Activated T-cell treated with anti-CD3 and anti-CD28 coated beads for 4 hours (primary cell): ENCODE measurements around the gene TEX2.

Source experiments
- DNase-seq: peaks from one replicate; pipeline ENCODE4 v3.0.0-alpha.2; 2020

Gene TEX2, protein sequence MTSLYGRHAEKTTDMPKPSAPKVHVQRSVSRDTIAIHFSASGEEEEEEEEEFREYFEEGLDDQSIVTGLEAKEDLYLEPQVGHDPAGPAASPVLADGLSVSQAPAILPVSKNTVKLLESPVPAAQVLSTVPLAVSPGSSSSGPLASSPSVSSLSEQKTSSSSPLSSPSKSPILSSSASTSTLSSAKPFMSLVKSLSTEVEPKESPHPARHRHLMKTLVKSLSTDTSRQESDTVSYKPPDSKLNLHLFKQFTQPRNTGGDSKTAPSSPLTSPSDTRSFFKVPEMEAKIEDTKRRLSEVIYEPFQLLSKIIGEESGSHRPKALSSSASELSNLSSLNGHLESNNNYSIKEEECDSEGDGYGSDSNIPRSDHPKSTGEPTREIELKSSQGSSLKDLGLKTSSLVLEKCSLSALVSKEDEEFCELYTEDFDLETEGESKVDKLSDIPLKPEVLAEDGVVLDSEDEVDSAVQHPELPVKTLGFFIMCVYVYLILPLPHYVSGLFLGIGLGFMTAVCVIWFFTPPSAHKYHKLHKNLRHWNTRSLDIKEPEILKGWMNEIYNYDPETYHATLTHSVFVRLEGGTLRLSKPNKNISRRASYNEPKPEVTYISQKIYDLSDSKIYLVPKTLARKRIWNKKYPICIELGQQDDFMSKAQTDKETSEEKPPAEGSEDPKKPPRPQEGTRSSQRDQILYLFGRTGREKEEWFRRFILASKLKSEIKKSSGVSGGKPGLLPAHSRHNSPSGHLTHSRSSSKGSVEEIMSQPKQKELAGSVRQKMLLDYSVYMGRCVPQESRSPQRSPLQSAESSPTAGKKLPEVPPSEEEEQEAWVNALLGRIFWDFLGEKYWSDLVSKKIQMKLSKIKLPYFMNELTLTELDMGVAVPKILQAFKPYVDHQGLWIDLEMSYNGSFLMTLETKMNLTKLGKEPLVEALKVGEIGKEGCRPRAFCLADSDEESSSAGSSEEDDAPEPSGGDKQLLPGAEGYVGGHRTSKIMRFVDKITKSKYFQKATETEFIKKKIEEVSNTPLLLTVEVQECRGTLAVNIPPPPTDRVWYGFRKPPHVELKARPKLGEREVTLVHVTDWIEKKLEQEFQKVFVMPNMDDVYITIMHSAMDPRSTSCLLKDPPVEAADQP

DNA sequence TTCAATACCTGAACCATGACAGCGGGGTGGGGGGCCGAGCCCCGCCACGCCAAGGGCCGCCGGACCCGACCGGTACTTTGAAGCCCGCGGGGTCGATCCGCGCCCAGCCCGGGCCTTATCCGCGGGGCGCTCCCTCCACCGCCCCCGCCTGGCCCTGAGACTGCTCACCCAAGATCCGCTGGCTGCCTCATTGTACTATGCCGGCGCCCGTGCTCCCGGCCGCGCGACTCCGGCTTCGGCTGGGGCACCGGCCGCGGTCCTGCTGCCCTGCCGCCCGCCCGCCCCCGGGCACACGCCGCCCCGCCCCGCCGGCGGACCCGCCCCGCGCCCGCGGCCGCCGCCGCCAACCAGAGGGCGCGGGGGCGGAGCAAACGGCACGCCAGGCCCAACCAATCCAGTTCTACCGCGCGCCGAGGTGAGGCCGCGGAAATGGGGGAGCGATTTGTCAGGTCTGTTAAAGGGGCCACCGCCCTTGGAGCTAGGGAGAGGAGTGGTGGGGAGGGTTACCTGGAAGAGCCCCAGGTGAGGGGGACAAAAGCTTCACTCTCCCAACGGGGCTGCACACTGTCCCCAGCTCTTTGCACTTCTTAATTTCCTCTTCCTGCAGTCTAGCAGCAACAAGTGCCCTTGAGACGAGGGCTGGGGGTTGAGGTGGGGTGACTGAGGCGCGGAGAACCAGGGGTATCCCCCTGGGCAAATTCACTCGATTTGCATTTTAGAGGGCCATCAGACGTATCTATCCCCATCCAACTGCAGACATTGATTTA, at the start of gene TEX2:
Gene TEX2 (minus strand): TSS at position 261 of the 767 bp plus-strand sequence. CDS start 49,043 bp downstream, outside the sequence.
- DNase-seq: peak; percentile 85

DNA sequence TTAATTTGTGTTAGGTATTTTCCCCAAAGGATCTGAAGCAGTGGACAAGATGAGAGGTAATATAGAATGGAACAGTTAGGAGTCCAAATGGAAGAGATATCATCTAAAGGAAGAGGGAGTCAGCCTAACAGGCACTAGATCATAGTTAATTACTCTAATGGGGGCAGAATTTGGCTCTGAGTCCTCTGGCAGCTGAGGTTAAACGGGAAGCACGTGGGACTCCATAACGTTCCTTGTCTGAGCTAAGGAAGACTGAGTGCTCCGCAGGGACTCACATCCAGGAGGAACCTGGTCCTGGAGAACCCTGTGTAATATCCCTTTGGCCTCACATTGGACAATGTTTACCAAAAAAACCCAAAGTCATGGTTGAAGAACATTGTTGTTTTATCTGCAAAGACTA, 46.6 kb upstream of the TEX2 start:
- DNase-seq: no peak

DNA sequence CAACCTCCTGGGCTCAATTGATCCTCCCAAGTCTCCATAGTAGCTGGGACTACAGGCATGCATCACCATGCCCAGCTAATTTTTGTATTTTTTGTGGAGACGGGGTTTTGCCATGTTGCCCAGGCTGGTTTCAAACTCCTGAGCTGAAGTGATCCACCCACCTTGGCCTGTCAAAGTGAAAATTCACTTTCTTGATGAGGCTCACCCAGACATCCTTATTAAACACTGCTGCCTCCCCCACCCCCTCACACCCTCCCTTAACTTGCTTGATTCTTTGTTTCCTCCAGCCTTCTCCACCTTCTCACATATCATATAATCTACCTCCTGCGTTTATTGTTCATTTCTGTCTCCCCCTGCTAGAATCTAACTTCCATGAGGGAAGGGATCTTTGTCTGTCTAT, 46.0 kb upstream of the TEX2 start:
- DNase-seq: no peak

DNA sequence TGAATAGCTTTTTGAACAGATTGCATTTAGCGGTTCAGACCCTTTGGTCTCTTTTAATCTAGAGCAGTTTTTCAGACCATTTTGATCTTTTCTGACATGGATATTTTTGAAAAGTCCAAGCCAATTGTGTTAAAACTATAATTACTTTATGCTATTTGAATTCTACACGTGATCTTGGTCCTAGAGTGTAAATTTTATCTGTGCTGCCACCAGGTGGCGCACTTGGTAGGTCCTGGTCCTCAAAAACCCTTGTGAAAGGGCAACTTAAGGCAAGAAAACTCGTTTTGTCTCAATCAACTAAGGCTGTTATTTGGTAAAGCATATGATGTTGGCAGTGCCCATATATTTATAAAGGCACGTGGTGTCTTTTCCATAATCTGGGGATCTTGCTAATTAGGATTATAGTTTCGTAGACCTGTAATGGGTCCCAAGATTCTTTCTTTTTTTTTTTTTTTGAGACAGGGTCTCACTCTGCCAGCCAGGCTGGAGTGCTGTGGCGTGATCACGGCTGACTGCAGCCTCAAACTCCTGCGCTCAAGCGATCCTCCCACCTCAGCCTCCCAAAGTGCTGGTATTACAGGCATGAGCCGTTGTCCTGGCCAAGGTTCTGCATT, 43.9 kb upstream of the TEX2 start:
- peak; percentile 51 for DNase-seq

DNA sequence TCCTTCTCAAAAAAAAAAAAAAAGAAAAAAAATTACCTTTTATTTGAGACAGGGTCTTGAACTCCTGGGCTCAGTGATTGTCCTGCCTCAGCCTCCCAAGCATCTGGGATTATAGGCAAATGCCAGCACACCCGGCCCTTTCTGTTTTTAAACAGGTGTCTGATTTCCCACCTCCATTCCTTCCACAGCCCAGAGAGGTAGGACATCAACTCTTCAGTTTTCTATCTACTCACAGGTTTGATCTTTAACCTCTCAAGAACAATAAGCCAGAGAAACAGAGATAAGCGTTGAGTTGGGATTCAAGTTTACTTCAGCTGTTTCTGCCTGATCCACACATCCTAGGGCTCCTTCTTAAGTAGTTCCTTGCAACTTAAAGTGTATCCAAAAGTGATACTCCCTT, 41.5 kb upstream of the TEX2 start:
- DNase-seq: no peak

DNA sequence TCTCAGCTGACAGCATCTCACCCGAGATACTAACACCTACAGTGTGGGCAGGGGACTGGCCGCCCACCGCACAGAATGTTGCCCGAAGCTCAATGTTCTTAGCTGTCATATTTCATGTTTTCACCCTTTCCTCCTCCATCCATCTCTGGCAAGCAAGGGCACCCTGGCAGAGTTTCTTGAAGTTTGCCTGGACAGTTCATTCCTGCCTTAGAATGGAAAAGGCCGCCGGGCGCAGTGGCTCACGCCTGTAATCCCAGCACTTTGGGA, 37.6 kb upstream of the TEX2 start:
- no peak for DNase-seq

DNA sequence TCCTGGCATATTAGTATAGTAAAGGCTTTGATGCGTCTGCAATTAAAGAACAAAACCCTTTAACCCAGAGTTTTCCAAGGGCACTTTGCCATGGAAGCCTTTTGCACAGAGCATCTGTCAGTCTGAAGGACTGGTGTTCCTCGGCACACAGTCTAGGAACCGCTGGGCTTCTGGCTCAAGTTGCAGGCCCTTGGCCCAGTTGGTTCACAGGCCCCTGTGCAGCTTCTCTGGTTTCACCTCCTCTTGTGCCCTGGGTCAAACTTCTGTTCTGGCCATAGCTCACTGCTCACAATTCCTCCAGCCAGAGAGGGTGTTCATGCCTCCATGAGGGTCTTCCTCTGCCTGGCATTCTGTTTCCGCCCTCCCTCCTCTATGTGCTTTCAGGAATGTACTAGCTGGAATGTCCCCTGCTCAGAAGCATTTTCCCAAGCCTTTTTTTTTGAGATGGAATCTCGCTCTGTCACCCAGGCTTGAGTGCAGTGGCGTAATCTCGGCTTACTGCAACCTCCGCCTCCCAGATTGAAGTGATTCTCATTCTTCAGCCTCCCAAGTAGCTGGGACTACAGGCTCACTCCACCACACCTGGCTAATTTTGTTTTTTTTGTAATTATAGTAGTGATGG, 34.5 kb upstream of the TEX2 start:
- no peak for DNase-seq

DNA sequence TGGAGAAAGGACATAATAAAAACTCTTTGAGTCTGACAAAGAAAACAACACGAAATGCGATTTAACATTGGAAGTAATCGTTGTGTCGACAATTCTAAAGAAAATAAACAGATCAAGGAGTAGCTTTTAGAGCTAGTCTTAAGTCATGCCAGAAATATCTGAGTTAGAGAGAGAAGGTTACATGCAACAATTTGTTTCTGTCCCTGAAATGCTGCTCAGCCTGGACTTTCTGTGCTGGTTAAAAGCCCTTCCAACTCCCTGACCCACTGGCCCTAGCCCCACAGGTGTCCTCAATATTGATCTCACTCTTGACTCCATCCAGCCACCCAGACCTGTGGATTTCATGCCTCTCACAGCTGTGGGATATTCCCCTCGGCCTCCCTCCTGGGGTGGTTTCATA, 33.2 kb upstream of the TEX2 start:
- DNase-seq: no peak

DNA sequence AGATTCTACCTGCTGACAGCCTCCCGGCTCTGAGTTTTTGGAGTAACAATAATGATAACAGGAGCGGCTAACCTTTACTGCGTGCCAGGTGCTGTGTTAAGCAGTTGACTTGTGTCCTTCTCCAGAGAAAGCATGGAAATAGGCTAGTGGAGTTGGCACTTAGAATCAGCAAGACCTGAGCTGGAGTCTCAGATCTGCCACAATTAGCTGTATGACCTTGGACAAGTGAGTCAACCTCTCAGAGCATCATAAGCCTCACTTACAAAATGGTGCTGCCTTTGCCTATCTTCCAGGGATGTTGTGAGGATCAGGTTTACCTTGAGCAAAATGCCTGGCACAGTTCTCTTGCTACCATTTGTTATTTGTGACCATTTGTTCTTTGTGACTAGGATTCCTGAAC, 32.1 kb upstream of the TEX2 start:
- no peak for DNase-seq

DNA sequence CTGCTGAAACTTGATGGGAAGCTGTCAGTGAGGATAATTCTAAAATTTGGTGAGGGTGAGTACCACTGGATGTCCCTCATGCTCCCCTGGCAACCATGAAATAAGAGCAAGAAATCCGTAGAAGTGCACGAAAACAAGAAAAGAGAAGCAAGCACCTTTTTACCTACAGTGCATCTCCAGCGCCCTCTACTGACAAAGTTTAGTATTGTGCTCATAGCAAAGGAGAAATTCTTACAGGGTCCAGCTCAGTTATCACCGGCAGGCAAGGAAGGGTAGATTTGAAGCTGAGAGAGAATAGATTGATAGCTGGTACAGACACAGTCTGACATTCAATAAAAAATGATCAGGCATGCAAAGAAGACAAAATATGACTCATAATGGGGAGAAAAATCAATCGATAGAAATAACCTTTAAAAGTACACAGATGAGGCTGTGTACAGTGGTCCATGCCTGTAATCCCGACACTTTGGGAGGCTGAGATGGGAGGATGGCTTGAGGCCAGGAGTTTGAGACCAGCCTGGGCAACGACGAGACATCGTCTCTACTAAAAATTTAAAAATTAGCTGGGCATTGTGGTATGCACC, 28.3 kb upstream of the TEX2 start:
- no peak for DNase-seq

DNA sequence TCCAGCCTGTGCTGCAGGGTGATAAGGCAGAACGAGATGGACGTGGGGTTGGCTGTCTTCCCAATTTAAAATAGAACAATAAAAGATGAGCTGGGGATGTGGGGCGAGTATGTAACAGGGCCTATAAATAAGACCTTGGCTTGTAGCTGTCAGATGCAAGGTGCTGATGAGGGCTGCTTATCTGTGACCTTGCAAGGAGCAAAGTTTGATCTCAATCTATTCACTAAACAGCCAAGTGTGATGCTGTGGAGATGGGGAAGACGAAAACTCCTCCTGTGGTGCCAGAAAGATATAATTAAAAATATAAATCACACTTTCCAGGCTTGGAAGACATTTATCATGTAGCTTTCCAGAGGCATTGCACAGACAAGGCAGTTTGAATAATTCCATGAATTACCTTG, 26.7 kb upstream of the TEX2 start:
- DNase-seq: no peak

DNA sequence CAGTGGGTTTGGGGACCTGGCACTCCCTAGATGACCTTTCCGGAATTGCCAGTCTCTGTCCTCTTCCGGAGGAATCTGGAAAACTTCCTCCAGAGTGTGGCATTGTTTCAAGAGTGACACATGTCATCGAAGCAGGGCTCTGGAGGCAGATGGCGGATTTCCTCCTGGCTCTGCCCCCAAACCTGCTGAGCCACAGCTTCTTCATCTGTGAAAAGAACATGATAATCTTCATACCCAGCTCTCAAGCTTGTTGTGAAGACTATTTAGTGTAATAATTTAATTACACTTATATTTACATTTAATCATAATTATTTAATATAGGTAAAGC, 19.7 kb upstream of the TEX2 start:
- DNase-seq: no peak

DNA sequence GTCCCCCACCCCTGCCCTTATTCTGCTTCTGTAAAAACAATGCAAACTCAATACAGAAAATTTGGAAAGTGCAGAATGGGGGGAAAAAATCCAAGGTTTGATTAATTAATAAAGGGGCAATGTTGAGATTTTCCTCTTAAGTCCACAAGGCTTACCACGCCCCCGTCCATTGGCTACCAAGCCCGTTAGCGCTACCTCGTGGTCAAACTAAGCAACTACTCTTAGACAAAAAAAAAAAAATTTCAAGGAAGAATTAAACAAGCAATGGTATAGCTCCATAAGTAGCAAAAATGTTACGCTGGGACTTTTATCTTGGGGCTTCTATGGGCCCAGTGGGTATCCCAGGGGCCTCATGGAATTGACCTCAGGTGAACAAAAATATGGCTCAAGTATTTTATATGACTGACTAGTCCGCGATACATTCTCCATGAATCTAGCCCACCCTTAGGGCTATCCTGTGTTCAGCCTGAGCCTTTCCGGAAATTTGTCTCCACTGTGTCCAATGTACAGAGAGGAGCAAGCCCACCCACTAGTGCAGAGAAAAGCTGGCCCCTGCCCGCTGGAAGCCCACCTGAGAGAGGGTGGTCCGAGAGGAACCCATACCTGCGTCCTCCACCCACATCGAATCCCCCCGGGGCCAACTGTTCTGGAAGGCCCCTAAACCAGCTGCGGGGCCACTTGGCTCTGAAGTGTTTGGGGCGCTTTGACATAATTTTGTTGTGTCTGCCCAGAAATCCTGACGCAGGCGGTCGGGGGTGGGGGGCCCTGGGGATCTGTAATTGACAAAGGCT, 19.1 kb upstream of the TEX2 start:
- DNase-seq: peak; percentile 20

DNA sequence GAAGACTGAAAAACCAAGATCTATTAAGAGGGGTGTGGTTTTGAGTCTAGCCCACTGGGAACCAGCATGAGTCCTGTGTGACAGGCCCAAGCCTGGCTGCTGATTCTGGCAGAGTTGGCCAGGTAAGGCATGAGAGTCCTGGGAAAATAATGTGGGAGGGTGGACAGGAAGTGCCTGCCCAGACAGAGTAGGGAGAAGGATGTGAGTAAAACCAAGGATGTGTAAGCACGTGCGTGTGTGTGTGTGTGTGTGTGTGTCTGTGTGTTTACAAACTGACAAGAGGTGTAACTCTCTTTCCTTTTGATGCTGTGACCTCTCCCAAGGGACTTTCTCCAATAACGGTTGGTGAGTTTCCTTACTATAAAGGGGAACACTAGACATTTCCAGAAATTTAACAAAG, 15.6 kb upstream of the TEX2 start:
- no peak for DNase-seq

DNA sequence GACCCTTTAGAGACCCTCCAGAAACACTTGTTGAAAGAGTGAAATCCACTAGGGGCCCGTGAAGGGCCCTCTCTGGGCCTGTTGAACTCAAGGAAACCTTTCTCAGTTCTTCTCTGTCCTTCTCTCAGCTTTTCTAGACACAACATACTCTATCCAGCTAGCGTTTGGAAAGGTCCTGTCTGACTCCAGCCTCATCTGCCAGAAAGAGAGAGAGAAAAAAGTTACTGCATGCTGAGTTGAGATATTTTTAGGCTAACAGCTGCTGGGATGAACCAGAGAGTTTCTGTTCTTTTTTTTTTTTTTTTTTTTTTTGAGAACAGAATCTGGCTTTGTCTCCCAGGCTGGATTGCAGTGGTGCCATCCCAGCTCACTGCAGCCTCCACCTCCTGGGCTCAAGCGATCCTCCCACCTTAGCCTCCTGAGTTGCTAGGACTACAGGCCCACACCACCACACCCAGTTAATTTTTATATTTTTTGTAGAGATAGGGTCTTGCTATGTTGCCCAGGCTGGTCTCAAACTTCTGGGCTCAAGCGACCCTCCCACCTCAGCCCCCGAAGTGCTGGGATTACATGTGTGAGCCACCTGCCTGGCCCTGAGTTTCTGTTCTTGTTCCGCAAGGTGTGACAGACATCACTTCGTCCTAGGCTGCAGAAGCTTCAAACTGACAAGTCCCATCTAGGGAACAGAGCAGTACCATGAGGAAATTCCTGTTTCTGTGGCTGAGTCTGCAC, 14.9 kb upstream of the TEX2 start:
- DNase-seq: no peak

DNA sequence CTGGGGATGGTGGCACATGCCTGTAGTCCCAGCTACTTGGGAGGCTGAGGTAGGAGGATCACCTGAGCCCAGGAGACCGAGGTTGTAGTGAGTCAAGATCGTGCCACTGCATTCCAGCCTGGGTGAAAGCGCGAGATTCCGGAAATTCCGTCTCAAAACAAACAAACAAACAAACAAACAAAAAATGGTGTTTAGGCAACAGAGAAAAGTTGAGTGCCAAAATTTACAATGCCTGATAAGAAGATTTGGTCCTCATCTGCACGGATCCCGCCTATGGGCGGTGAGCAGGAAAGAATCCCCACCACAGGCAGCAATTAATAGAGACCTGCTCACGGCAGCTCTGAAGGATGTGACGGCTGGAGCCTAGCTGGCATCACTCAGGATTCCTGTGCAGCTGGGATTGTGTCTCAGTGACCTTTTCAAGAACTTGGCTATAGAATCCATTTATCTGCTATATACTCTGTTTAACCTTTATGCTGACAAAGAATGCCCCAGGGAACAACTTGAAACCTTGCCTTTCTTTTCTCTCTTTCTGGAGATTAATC, 14.0 kb upstream of the TEX2 start:
- no peak for DNase-seq

DNA sequence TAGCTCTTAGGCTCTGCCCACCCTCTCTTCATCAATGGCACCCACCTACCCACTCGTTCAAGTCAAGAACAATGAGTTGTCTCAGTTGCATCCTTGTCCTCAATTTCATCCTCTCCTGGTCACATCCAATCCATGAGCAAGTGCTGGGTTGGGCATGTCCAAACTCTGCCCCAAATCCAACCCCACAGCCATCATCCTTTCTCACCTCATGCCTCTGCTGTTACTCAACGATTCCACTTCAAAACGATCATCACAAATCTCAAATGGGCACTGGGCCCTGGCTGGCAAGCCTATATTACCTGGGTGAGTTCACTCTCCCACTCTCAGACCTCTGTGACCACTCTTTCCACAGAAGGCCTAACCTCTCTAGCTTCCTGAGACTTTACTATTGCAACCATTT, 12.0 kb upstream of the TEX2 start:
- DNase-seq: no peak

DNA sequence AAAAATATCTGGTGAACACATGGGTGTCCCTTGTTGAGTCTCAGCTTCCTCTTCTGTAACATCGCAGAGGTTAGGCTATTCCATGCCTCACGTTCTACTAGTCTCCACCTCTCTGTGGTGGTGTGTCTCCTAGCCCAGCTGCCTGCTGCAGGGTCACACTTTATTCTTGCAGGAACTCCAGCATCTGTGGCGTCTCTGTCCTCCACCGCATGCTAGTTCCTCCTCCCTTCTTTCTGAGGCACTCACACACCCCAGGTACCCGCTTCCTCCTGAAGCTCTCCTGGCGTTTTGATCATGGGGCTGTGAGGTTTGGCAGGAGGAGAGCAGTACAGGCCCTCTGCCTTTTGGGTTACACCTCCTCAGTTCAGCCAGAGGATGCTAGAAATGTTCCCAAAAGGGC, 9.9 kb upstream of the TEX2 start:
- no peak for DNase-seq

DNA sequence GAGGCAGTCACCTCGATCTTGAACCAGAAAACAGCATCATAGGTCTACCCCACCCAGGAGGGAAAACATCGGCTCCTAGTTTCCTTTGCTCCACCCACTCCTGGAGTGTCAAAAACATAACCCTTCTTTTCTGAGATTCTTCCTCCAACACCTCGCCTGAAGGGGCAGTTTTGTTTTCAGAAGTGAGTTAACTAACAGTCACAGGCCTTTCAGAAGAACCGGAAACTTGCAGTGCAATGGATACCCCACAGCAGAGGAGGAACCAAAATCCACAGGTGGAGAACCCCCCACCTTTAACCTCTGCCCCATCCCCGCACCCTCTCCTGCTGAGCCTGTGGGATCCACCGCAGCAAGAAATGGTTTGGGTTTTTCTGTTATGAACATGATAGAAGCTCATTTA, 7.8 kb upstream of the TEX2 start:
- DNase-seq: no peak
